Right lobe of liver (tissue), 6 donors: Measurements from ENCODE around the gene PDE6B. TPM values are rescaled to one million over a fixed set of nuclear protein-coding genes. Genes with fewer than 3 reads are reported as not detected.

Experiments
- ATAC-seq, 4 donors: fragments of 200-7000 bp; cut with Tn5 transposase; one replicate each; pipeline ENCODE4 v1.9.1; 2020; ENCODE audit warnings: mild to moderate bottlenecking in 4 of 4, moderate library complexity in 4 of 4
- DNase-seq, 3 donors: peaks; one replicate each; pipeline ENCODE4 v3.0.0-alpha.2; 2020
- H3K27ac ChIP-seq, 3 donors: fragments of 200-600 bp; one replicate each; pipeline ENCODE4 v1.8.0; 2022
- H3K27me3 ChIP-seq, 2 donors: fragments of 200-600 bp; one replicate each; pipeline ENCODE4 v1.8.0; 2022
- H3K36me3 ChIP-seq, 4 donors: fragments of 200-600 bp; sonication (generic) in 1 of 4; one replicate each; pipeline versions ENCODE4 v1.5.1 to v1.8.0; 2017 to 2022; ENCODE audit warnings: control low read depth in 1 of 4
- H3K4me1 ChIP-seq, 4 donors: fragments of 200-600 bp; sonication (generic) in 1 of 4; one replicate each; pipeline versions ENCODE4 v1.5.1 to v1.8.0; 2017 to 2022; ENCODE audit warnings: control low read depth in 1 of 4
- H3K4me3 ChIP-seq, 3 donors: fragments of 200-600 bp; one replicate each; pipeline ENCODE4 v1.8.0; 2022
- H3K9me3 ChIP-seq, 4 donors: fragments of 200-600 bp; sonication (generic) in 1 of 4; one replicate each; pipeline versions ENCODE4 v1.5.1 to v1.8.0; 2017 to 2022; ENCODE audit warnings: control low read depth in 1 of 4
- CTCF ChIP-seq, 4 donors: fragments of 200-600 bp in 3 of 4; fragments of 450-650 bp in 1 of 4; IDR thresholded peaks; one replicate each; pipeline versions ENCODE4 v1.5.1 to v1.8.0; 2016 to 2022; ENCODE audit warnings: antibody characterized with exemption in 4 of 4, mild to moderate bottlenecking in 2 of 4
- POLR2A ChIP-seq: fragments of 450-650 bp; IDR thresholded peaks from one replicate; pipeline ENCODE4 v1.6.1; 2017; ENCODE audit warnings: antibody characterized with exemption, mild to moderate bottlenecking
- WGBS: methylation state at CpG from one replicate; pipeline ENCODE4 v1.1.6; 2018; ENCODE audit warnings: low coverage, low lambda C conversion rate; ENCODE audit not compliant: insufficient coverage; ENCODE audit errors: missing lambda C conversion rate; 5-methylcytosine and 5-hydroxymethylcytosine counted together
- intact Hi-C, 2 donors: fragments of 100-400 bp; cut with DNase I; formaldehyde crosslinking; loops; one replicate each; pipeline versions ENCODE4 v1.11.2 to v1.14.1; 2022
- total RNA-seq, 6 experiments: library from RNA; depleted of rRNA in 2 of 6; stranded (reverse); fragments of >200 nt in 2 of 6; fragmentation: NEBNext Ultra II Directional in 3 of 6; extraction: Animal tissue kit (Norgen Biotek cat#: 25700) in 3 of 6; gene quantifications; one replicate each; pipeline versions ENCODE4 v1.1.0 to v1.2.4, GENCODE V29; 2016 to 2023
- donor health status: DM: no; HTN: yes; CAD: no.
- donor health status: DM: no; HTN: no; CAD: no.
- donor health status: DM: no; HTN: no; CAD: no.
- donor health status: DM: no; HTN: yes; CAD: no.
- donor health status: DM: no; HTN: yes; CAD: no.

PDE6B gene
- total RNA-seq, 6 experiments from 2014 or later = 0.24 to 1.9 (median 0.76) TPM; not detected in 1

DNA sequence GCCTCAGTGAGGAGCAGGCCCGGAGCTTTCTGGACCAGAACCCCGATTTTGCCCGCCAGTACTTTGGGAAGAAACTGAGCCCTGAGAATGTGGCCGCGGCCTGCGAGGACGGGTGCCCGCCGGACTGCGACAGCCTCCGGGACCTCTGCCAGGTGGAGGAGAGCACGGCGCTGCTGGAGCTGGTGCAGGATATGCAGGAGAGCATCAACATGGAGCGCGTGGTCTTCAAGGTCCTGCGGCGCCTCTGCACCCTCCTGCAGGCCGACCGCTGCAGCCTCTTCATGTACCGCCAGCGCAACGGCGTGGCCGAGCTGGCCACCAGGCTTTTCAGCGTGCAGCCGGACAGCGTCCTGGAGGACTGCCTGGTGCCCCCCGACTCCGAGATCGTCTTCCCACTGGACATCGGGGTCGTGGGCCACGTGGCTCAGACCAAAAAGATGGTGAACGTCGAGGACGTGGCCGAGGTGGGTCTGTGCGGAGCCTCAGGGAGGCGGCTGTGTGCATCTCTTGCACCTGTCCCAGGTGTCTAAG lies 323 bp downstream of the PDE6B start:
- Histone ChIP-seq H3K27me3 (no peaks in the 10 kb centered on the region), H3K4me1 (no peaks in the 10 kb centered on the region), H3K27ac (no peak overlapping the region), H3K4me3 (no peak overlapping the region), H3K9me3 (no peaks in the 10 kb centered on the region), H3K36me3 (no peaks in the 10 kb centered on the region)
- DNase-seq (peak in 1 of 3 donors; percentile 48), ATAC-seq (no peak)
- intact Hi-C loops = no loop called here
- TF ChIP-seq POLR2A = no peak
- TF ChIP-seq CTCF (IDR thresholded peaks at IDR 0.05) = no peak
- WGBS = 94% methylated on average over 12 of the region's 39 CpGs

DNA sequence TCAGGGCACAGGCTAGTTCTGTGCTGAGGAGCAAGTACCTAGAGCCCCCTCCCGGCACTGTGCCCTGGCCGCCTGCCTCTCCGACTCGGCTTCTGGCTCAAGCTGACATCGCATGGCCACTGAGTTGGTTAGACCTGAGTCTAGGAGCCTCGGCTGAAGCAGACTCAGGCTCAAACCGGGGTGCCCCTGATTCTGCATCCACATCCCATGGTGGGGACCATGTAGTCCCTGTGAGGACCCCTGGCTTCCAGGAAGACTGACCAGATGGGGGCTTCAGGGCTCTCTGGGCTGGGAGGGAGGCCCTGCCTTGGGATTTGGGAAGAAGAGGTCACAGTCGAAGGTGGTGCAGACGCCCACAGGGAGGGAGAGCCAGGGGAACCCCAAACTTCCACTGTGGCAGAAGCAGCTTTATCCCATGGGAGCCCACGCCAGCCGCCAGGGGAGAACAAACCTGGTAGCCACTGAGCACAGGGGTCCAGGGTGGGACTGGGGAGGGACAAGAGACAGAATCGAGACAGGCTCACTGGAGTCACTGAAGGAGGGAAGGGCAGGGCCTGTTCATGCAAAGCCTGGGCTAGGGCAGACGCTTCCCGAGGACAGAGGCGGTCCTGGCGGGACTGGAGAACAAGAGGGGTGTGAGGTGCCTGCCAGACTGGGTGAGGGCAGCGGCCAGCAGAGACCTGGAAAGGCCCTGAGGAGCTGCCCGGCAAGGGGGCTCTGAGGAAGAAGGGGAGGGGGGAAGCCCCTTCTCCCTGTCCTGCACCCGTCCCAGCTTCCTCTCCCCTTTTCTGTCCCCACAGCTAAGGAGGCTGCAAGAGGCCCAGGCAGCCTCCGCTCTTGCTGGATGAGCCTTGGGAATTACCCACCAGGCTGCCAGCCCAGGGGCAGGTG lies 1.1 kb downstream of the PDE6B start:
- whole genome bisulfite sequencing = 71% methylated on average over 1 of the region's 20 CpGs
- peak in 2 of 3 donors; percentile 31 to 38 for DNase-seq
- no peaks in the 10 kb centered on the region for H3K27me3 ChIP-seq
- H3K4me1 ChIP-seq = no peaks in the 10 kb centered on the region
- ATAC-seq = no peak
- H3K4me3 ChIP-seq = no peak overlapping the region
- intact Hi-C loops = no loop called here
- TF ChIP-seq CTCF (IDR thresholded peaks at IDR 0.05) (no peak), POLR2A (no peak)
- H3K36me3 ChIP-seq = no peaks in the 10 kb centered on the region
- no peaks in the 10 kb centered on the region for H3K9me3 ChIP-seq
- no peak overlapping the region for H3K27ac ChIP-seq

DNA sequence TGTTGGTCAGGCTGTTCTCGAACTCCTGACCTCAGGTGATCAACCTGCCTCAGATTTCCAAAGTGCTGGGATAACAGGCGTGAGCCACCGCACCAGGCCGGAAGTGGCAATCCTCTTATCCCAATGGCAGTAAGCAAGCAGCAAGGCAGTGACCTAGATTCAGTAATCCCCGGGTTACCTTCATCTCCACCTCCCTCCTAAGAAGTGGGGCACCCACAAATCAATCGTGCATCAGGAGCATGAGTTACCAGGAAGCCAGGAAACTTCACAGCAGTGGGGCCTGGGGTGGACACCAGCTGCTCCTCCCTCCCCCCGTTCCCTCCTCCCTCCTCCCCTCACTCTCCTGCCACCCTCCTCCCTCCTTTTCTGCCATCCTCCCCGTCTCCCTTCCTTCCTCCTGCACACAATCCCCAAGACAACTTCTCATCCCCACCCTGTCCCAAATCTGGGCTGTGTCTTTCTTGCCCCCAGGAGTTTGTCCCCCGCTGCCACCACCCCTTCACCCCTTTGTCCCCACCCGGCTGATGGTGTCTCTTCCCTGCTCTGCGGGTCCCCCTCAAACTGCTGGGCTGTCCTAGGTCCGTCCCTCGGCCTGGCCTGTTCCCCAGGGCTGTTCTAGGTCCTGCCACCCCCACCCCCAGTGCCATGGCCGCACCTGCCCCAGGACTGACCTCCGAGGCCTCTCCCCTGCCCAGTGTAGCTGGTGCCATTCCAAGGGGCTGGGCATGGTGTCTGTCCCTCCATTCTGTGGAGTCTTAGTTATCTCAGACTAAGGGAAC lies 2.2 kb downstream of the PDE6B start:
- Histone ChIP-seq H3K4me1 (no peaks in the 10 kb centered on the region), H3K4me3 (no peak overlapping the region), H3K36me3 (no peaks in the 10 kb centered on the region), H3K9me3 (no peaks in the 10 kb centered on the region), H3K27ac (no peak overlapping the region), H3K27me3 (no peaks in the 10 kb centered on the region)
- 66% methylated on average over 11 of the region's 15 CpGs for WGBS
- intact Hi-C loops = no loop called here
- no peak for TF ChIP-seq POLR2A
- no peak for TF ChIP-seq CTCF (IDR thresholded peaks at IDR 0.05)
- DNase-seq (peak in 2 of 3 donors; percentile 17 to 36), ATAC-seq (no peak)

- Histone ChIP-seq H3K36me3 (no peaks in the 10 kb centered on the region), H3K4me1 (no peaks in the 10 kb centered on the region), H3K27ac (no peak overlapping the region), H3K27me3 (no peaks in the 10 kb centered on the region), H3K9me3 (no peaks in the 10 kb centered on the region), H3K4me3 (no peak overlapping the region)
- no peak for ATAC-seq
- WGBS = no CpG with 5 or more reads among the region's 17 CpGs
- intact Hi-C loops = no loop called here
- TF ChIP-seq CTCF (IDR thresholded peaks at IDR 0.05) (no peak), POLR2A (no peak)
- peak in 2 of 3 donors; percentile 33 to 37 for DNase-seq
These were observed 3.0 kb downstream of the PDE6B start for GRCh38 chr4:628311-628741.
